Measurements from ENCODE around the gene ARL6IP4. TPM values are rescaled to one million over a fixed set of nuclear protein-coding genes. Genes with fewer than 3 reads are reported as not detected.

The ARL6IP4 gene
- total RNA-seq, 4 donors from 2014 or later: 129 to 188 (median 167) TPM

GRCh38 chr12:123001464-123001863 is 21.0 kb downstream of the ARL6IP4 start:
- no peak for TF ChIP-seq POLR2A (IDR thresholded peaks at IDR 0.05)
- TF ChIP-seq CTCF (IDR thresholded peaks at IDR 0.05): no peak
- H3K4me3 ChIP-seq (ENCODE audit: low read depth, poor library complexity, severe bottlenecking): no peak overlapping the region
- WGBS, 2 donors: 94 to 96% methylated on average over 3 of the region's 3 CpGs
- intact Hi-C loops (cut with DNase I; ENCODE audit: low total_unique reads): no loop called here
- DNase-seq (ENCODE audit: low spot score in 2 of 2): no peak

GRCh38 chr12:123003257-123003656 is 22.8 kb downstream of the ARL6IP4 start:
- intact Hi-C loops (cut with DNase I; ENCODE audit: low total_unique reads): no loop called here
- H3K4me3 ChIP-seq (ENCODE audit: low read depth, poor library complexity, severe bottlenecking): no peak overlapping the region
- no peak for DNase-seq (ENCODE audit: low spot score in 2 of 2)
- TF ChIP-seq POLR2A (IDR thresholded peaks at IDR 0.05): no peak
- TF ChIP-seq CTCF (IDR thresholded peaks at IDR 0.05): no peak
- WGBS, 2 donors: 92 to 94% methylated on average over 6 of the region's 6 CpGs

GRCh38 chr12:123004287-123004686 is 23.8 kb downstream of the ARL6IP4 start:
- TF ChIP-seq POLR2A (IDR thresholded peaks at IDR 0.05): no peak
- TF ChIP-seq CTCF (IDR thresholded peaks at IDR 0.05): no peak
- H3K4me3 ChIP-seq (ENCODE audit: low read depth, poor library complexity, severe bottlenecking): no peak overlapping the region
- WGBS, 2 donors: 86% methylated on average over 14 of the region's 14 CpGs
- intact Hi-C loops (cut with DNase I; ENCODE audit: low total_unique reads): no loop called here
- no peak for DNase-seq (ENCODE audit: low spot score in 2 of 2)

- intact Hi-C loops (cut with DNase I; ENCODE audit: low total_unique reads): no loop called here
- WGBS, 2 donors: 94 to 96% methylated on average over 20 to 21 of the region's 22 CpGs
- TF ChIP-seq POLR2A (IDR thresholded peaks at IDR 0.05): no peak
- TF ChIP-seq CTCF (IDR thresholded peaks at IDR 0.05): no peak
Measured at GRCh38 chr12:123005081-123005626, 24.7 kb downstream of the ARL6IP4 start.

GRCh38 chr12:123006977-123007376 is 26.5 kb downstream of the ARL6IP4 start:
- WGBS, 2 donors: 85% methylated on average over 12 of the region's 12 CpGs
- no peak for DNase-seq (ENCODE audit: low spot score in 2 of 2)
- H3K4me3 ChIP-seq (ENCODE audit: low read depth, poor library complexity, severe bottlenecking): no peak overlapping the region
- intact Hi-C loops (cut with DNase I; ENCODE audit: low total_unique reads): no loop called here
- TF ChIP-seq CTCF (IDR thresholded peaks at IDR 0.05): no peak
- TF ChIP-seq POLR2A (IDR thresholded peaks at IDR 0.05): no peak

More at GRCh38 chr12:123005081-123005626, 24.7 kb downstream of the ARL6IP4 start:
- DNase-seq (ENCODE audit: low spot score in 2 of 2): no peak
- no peak overlapping the region for H3K4me3 ChIP-seq (ENCODE audit: low read depth, poor library complexity, severe bottlenecking)

GRCh38 chr12:123010110-123010509 is 29.6 kb downstream of the ARL6IP4 start:
- intact Hi-C loops (cut with DNase I; ENCODE audit: low total_unique reads): no loop called here
- DNase-seq (ENCODE audit: low spot score in 2 of 2): no peak
- no peak overlapping the region for H3K4me3 ChIP-seq (ENCODE audit: low read depth, poor library complexity, severe bottlenecking)
- TF ChIP-seq CTCF (IDR thresholded peaks at IDR 0.05) (no peak), POLR2A (IDR thresholded peaks at IDR 0.05) (no peak)
- 71 to 96% methylated on average over 1 of the region's 1 CpG for WGBS, 2 donors

All from lower leg skin (tissue), 4 donors.